T-helper 22 cell (primary cell): Measurements from ENCODE around the gene RTL5.

Experiments
- DNase-seq: peaks from one replicate; pipeline ENCODE4 v3.0.0-alpha.2; 2020; ENCODE audit warnings: low read depth

RTL5 gene

GRCh38 chrX:72108666-72109065 is 23.0 kb downstream of the RTL5 start:
- no peak for DNase-seq

- DNase-seq = no peak
Observed at GRCh38 chrX:72107841-72108595, 23.7 kb downstream of the RTL5 start.

DNA sequence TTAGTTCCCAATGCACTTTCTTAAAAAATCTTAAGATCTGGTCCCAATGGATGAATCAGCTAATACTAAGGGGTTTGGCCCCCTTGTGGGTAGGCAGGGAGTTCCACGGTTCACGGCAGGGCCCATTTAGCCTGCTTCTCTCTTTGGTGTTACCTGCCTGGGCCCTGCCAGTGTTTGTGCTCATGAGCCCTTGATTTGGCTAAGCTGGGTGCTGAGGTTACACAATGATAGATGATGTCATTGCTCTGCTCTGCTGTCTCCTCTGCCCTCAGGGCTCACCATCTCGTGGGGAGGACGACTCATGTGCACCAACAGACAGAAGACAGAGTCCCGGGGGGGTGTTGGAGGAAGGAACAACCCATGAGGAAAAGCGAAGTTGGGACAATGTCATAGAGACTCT is 24.4 kb downstream of the RTL5 start:
- DNase-seq = peak; percentile 38

DNA sequence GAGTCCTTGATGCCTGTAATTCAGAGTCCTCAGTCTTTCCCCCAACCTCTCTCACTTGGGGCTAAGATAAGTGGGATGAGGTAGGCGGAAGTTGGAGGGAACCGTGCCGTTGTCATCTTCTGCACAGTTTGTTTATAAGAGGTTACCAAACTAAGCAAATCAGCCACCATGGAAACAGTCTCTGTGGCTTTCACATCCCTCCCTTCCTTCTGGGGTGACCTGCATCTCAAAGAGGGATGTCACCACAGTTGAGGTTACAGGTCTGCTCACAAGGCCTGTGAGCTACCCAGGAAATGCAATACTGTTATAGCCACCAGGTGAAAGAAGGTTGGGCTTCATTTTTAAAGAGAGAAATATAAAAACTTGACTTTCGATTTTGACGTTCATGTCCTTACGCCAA is 26.3 kb downstream of the RTL5 start:
- peak; percentile 72 for DNase-seq

- DNase-seq = no peak
Observed at GRCh38 chrX:72102760-72103159, 29.0 kb downstream of the RTL5 start.

- DNase-seq = no peak
Observed at GRCh38 chrX:72102126-72102525, 29.6 kb downstream of the RTL5 start.

DNA sequence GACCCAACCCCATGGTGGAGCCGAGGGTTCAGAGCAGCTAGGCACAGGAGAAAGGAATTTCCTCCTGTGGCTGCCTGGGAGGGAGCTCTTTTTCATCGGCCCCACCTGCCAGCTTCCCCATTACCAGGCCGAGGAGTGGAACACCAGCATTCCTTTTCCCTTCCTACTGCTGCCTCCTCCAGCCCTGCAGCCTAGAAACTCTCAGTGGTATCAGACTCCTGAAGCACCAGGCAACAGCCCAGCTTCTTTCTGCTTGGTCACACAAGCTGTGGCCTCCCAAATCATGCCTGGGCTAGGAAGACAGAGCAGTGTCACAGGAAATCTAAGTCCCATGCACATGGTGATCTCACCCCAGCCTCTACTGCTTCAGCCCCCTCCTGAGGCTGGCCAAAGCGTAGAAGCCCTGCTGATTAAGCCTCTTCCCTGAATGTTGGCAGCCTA is 30.1 kb downstream of the RTL5 start:
- DNase-seq = no peak

DNA sequence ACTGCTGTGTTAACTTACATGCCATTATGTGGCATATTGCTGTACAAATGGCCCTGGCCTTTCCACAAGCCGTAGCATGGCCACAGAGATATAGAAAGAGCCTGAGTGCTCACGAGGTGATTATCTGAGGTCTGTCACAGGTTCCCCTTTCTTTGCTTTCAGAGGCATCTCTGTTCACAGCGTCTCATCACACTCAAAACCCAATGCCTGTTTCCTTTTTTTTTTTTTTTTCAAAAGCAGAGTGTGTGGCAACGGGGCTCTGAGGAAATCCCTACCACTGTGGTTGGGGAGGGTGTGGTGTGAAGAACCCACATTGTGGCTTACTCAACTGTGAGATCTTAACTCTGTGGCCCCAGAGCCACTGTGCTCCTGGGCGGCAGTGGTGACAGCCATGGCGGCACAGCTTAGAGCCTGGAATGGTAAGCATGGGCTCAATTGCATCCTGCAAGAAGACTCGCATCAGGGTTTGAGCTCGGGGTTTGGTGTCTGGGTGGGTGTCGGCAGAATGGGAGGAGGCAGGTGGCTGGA is 30.8 kb downstream of the RTL5 start:
- peak; percentile 70 for DNase-seq

DNA sequence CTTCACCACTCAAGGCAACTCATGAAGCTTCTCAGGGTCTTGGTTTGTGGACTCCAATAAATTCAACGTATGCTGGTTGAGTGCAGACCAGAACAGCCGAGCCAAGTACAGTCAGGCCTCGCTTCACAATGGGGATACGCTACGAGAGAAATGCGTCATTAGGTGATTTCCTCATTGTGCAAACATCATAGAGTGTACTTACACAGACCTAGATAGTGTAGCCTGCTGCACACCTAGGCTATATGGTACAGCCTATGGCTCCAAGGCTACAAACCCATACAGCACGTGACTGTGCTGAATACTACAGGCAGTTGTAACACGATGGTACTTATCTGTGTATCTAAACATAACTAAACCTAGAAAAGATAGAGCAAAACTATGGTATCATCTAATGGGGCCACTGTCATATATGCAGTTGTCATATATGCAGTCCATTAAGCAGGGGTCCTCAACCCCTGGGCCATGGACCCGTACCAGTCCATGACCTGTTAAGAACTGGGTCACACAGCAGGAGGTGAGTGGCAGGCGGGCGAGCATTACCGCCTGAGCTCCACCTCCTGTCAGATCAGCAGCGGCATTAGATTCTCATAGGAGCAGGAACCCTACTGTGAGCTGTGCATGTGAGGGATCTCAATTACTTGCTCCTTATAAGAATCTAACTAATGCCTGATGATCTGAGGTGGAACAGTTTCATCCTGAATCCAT is 31.5 kb downstream of the RTL5 start:
- DNase-seq = peak; percentile 47

- no peak for DNase-seq
Observed at GRCh38 chrX:72097098-72097497, 34.6 kb downstream of the RTL5 start.

DNA sequence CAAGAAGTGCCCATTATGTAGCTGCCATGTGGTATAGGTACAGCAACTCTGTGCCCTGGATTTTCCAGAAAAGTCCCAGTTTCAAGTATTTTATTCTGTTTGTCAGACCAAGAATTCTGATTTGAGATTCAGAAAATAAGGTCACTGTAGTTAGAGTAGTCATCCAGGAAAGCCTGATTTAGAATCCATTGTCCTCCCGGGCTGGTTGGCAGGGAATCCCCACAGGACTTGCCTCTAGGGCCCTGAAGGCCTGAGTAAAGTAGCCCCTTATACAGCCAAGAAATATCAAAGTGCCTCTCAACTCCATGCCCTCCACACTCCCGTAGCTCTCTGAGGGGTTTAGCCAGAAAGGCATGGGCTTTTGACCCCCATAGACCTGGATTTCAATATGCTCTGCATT is 36.3 kb downstream of the RTL5 start:
- no peak for DNase-seq

GRCh38 chrX:72094894-72095293 is 36.8 kb downstream of the RTL5 start:
- peak; percentile 75 for DNase-seq

DNA sequence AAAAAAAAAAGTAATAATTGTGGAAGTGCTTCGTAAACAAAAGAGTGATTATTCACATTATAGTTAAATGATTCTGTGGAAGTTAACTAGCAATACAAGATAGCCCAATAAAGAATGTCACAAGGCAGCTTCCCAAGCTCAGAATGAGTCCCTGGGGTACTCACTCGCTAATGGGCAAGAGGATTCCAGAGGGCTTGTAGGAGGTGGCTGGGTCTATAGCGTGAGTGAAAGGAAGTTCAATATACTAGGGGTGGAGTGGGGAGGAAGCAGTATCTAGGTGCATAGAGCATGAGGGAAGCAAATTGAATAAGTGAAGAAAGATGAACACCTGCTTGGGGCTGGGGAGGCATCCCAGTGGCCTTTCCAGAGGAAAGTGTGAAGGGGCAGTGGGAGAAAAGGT is 42.5 kb downstream of the RTL5 start:
- DNase-seq = no peak

DNA sequence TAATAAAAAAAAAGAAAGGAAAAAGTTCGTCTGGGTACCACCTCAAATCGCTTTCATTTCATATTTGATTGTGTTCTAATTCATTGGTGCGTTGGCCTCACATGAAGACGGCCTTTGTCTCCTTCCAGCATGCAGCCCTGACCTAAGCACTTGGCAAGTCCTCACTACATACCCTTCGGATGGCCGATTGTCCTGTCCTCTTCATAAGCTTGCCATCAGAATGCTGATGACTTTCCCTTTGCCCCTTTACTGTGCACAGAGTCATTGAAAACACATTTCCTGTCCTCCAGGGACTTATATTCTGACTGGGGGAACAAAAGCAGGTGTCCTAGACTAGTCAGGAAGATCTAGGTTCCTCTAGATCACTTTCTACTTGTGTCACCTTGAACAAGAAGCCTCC is 43.0 kb downstream of the RTL5 start:
- DNase-seq = no peak

DNA sequence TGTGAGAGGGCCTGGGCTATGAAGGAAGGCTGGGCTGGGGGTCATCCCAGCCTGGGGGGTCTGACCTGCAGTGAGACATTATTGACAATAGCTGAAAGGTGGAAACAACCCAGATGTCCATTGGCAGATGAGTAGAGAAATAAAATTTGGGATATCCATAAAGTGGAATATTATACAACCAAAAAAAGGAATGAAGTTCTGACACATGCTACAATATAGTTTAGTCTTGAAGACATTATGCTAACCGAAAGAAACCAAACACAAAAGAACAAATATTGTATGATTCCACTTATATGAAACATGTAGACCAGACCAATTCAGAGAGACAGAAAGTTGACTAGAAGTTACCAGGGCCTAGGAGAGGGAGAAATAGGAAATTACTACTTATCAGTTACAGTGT is 44.7 kb downstream of the RTL5 start:
- DNase-seq = no peak

DNA sequence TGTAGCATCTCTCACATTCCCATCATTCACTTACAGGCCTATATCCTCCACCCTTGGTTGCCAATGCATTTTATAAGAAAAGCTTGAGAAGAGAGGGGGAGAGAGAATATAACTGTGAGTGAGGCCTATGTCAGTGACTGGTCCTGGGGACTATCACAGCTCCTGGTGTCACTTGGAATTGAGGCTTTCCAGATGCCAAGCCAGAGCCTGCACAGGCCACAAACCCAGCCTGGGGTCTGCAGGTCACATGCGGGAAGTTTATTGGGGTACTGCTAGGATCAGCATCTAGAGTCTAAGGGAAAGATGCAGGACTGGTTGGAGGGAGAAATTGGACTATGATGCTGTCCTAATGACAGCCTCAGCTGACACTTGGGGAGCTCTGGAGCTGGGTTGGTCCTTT is 47.6 kb downstream of the RTL5 start:
- DNase-seq = no peak

GRCh38 chrX:72083291-72083690 is 48.4 kb downstream of the RTL5 start:
- DNase-seq = no peak

DNA sequence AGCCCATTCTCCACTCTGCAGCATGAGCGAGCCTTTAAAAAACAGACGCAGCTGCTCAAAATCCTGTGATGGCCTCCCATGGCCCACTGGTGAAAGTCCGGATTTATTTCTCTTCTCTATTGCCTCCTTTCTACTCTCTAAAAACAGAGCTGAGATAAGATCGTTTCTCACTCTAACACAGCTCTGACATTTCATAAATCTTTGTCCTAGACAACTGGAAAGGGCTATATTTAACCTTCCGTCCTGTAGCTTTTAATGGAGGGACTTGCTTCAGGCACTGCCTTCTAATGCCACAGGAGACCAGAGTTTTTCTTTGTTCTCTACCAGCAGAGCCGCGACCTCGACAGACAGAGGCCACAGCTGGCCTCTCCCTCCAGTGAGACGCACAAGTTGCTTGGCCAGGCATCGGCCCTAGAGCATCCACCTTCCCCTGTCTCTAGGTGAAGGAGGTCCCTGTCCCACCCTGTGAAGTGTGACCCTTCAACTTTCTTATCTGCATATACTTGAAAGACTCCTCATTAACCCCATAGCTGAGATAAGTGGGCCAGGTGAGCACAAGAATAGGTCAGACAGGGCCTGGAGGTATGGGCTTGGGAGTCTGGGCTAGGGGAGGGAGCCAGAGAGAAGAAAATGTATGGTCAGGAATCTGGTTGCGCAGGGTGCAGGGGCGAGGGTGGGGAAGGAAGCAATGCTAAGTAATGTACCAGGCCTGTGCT is 50.0 kb downstream of the RTL5 start:
- DNase-seq = no peak

DNA sequence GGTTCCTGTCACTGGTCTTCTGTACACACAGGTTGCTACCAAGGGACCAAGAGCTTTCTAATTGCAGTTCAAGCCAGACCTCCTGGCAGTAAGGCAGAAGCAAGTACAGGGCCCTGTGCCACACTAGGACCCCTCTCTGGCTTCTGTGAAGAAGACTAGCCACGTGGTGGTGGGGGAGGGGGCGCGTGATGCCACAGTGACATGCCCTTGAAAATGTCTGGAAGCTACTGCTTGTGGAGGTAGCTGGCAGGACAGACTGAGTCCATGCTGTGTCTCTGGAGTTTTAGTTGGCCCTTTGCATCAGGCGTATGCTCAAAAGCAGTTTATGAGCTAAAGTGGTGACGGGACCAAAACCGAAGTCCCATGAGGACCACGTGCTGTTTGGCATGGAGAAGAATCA is 50.9 kb downstream of the RTL5 start:
- DNase-seq = no peak

DNA sequence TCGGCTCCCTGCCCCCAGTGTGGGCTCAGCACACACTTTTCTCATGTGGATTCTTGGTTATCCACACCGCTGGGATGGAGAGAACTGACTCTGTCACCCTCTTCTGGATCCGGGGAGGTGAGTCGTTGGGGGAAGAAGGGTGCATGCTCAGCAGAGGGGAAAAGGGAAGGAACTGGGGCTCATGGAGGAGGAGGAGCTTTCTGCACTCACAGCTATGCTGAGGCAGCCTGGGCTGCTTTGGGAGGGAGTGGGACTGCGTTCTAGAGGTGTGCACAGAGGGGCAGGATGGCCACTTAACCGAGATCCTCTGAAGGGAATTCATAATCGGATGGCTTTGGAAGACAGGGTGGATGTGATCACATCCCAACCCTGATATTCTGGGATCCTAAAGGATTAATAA is 51.6 kb downstream of the RTL5 start:
- DNase-seq = no peak

DNA sequence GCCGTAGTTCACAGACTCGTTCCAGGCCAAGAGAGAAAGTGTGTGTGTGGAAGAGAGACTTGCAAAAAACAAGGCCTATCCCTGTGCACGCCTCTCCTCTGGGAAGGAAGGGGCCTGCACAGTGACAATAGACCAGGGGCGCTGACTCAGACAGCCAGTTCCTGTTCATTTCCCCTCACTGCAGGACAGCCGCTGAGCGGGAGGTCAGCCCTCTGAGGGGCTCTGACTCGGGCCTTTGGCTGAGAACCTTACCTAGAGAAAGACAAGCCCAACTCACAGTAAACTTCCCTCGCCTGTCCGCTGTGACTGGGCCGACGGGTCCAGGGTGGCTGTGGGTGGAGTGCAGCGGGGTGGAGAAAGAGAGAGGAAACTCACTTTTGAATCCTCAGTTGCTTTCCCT is 52.1 kb downstream of the RTL5 start:
- no peak for DNase-seq

DNA sequence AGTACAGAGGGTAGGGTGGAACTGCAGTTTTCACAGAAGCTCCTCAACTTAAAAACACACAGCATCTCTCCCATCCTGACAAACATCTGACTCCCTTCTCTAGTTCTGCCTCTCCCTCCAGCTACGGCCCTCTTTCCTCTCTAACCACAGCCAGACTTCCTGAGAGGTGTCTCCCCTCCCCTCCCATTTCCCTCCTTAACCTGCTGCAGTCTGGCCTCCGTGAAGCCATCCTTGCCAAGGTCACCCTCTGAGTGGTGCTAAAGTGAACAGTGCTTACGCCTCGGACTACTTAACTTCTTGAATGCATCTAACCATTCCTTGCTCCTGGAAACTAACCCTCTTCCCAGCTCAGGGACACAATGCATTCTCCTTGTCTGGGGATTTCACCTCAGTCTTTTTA is 53.3 kb downstream of the RTL5 start:
- no peak for DNase-seq
